DND-41 (cell line): ENCODE data around the gene FLT4.

Experiments used
- EZH2 ChIP-seq: IDR thresholded peaks from 3 replicates; pipeline ENCODE4 v1.6.1; 2012; ENCODE audit warnings: borderline replicate concordance, low read depth, mild to moderate bottlenecking, moderate library complexity, low read length, inconsistent platforms; ENCODE audit not compliant: severe bottlenecking
- TF ChIP-seq, protein P1 (sequence below): IDR thresholded peaks from 2 replicates; pipeline ENCODE4 v1.5.1; 2012; ENCODE audit warnings: borderline replicate concordance, low read length, moderate library complexity, mild to moderate bottlenecking; ENCODE audit not compliant: poor library complexity, severe bottlenecking; ENCODE audit errors: extremely low read depth

DNA sequence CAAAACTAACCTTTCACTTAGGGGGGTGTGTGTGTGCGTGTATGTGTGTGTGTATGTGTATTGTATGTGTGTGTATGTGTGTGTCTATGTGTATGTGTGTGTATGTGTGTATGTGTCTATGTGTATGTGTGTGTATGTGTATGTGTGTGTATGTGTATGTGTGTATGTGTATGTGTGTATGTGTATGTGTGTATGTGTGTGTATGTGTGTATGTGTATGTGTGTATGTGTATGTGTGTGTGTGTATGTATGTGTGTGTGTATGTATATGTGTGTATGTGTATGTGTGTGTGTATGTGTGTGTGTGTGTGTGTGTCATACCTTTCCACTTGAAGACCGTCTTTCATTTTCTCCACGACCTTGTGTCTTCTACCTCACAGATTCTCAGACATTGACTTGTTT lies 20.8 kb upstream of the FLT4 start:
- TF ChIP-seq, protein P1, sequence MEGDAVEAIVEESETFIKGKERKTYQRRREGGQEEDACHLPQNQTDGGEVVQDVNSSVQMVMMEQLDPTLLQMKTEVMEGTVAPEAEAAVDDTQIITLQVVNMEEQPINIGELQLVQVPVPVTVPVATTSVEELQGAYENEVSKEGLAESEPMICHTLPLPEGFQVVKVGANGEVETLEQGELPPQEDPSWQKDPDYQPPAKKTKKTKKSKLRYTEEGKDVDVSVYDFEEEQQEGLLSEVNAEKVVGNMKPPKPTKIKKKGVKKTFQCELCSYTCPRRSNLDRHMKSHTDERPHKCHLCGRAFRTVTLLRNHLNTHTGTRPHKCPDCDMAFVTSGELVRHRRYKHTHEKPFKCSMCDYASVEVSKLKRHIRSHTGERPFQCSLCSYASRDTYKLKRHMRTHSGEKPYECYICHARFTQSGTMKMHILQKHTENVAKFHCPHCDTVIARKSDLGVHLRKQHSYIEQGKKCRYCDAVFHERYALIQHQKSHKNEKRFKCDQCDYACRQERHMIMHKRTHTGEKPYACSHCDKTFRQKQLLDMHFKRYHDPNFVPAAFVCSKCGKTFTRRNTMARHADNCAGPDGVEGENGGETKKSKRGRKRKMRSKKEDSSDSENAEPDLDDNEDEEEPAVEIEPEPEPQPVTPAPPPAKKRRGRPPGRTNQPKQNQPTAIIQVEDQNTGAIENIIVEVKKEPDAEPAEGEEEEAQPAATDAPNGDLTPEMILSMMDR, result no peak
- TF ChIP-seq EZH2, result no peak
